Activated CD8-positive, alpha-beta memory T cell treated with anti-CD3 and anti-CD28 coated beads, Interleukin-2, amount 50 U/mL, for 4 hours (primary cell): ENCODE data around the gene TSSK6.

ENCODE experiments used
- DNase-seq: peaks from one replicate; pipeline ENCODE4 v3.0.0-alpha.2; 2020

Gene TSSK6

DNA sequence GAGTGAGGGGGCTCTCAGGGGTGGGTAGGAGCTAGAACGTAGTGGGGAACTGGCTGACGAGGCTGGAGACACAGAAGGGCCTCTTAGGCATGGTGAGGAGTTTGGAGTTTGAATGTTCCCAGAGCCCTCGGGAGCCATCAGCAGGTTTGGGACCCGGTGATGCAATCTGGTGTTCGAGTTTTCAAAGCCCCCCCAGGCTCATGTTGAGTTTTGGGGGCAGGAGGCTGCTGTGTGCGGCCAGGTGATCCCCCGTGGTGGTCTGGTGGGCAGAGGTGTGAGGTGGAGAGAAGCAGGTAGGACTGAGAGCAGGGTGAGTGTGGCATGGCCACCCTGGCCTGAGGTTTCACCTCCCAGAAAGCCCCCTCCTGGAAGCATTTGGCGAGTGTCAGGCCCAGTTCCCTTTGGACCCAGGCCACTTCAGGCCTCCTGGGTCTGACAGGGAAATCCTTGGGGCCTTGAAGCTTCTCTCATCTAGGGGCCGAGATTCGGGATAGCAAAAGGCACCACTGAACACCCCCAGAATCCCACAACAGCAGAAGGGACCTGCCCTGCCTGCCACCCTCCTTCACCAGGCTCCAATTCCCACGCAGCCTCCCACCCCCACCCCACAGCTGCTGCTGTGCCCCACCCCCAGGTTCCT, 14.6 kb upstream of the TSSK6 start:
- DNase-seq, result no peak

DNA sequence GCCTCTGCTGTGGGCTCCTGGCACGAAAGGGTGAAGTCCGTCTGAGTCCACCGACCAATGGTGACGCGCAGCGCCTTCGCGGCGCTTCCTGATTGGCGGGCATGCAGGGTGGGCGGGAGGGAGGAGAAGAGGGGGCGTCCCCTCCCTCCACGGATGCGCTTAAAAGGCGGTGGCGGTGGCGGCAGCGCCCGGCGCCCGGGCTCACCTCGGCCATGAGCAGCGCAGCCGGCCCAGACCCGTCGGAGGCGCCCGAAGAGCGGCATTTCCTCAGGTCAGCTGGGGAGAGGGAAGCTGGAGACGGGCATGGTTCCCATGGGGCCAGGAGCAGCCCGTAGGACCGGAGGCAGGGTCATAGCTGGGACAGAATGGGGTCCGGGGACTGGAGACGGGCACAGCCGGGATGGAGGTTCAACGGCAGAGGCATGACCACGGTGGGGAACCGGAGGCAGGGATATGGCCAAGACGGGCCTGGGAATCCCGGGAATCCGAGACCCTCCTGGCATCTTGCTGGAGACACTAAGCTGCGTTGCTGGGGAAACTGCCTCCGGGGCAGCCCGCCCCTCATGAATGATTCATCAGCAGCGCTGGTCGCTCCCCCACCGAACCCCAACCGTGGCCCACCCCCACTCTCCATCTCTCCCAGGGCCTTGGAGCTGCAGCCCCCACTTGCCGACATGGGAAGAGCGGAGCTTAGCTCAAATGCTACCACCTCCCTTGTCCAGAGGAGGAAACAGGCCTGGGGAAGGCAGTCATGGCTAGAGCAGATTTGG, 13.6 kb upstream of the TSSK6 start, which contains the start of gene YJEFN3:
TSS of gene YJEFN3 (plus strand) at position 191 of the 770 bp plus-strand sequence. CDS start at position 213, 22 bp downstream.
- DNase-seq, result no peak

DNA sequence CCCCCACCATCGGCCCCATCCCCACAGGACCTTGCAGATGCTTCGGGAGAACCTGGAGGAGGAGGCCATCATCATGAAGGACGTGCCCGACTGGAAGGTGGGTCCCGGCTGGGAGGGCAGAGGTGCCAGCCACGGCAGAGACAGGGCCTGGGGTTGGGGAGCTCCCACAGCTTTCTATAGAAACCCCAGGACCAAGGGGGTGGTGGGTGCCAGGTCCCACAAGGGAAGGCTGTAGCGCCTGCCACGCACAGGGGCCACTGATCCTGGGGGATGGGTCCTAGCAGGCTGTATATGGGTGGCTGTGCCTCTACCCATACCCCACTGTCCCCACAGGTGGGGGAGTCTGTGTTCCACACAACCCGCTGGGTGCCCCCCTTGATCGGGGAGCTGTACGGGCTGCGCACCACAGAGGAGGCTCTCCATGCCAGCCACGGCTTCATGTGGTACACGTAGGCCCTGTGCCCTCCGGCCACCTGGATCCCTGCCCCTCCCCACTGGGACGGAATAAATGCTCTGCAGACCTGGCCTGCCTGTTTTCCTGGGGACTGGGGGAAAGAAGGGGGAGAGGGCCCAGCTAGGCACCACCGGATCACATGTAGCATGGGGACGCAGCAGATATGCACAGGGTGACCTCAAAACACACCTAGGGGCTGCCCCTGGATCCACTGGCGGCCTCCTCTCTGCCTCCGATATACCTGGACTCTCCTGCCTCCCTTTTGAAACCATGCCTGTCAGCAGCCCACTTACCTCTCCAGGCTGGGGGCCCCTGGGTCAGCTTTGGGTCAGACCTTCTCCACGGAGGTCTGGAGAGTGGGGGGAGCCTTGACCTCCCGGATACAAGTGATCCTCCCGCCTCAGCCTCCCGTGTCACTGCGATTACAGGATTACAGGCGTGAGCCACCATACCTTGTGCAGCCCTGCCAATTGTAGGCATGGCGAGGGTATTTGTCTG, 12.6 kb upstream of the TSSK6 start:
- no peak for DNase-seq

DNA sequence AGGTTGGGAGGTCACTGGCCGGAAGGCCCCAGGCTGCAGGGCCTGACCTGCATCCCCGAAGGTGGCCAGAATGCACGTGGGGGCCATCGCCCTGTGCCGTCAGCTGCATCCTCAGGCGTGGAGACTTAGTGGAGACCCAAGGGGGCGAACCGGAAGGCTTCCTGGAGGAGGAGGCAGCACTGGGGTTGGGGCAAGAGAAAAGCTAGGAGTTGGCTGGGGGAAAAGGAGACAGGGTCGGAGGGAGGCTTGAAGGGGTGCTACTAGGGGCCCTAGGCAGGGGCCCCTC, 12.0 kb upstream of the TSSK6 start:
- no peak for DNase-seq

DNA sequence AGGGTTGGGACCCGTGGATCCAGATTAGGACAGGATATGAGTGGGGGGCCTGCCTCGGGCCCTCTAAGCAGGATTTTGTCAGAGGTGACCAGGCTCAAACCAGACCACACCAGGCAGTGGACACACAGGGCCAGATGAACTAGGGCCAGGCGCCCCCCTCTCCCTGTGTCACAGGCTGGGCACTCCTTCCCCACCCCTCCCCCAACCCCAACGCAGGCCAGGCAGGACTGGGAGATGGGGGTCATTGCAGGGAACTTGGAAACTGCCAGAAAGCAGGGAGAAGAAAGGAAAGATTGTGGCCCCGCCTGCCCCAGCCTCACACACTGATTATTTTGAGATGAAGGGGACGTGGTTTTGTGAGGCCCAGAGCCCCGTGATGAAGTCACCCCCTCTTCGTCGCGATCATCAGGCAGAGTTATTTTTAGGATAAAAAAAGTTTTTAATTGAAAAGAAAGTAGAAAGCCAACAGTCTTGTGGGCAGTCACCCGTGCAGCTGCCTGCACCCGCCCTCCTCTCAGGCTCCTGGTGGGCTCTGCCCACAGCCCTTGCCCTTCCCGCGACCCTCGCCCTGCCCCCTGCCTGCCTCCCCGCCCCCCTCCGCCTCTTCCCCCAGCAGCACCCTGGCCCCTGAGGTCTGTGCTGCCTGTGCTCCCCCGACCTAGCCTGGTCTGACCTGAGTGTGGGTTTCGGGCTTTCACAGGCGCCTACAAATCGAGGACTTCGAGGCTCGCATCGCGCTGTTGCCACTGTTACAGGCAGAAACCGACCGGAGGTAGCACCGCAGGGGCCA, 11.4 kb upstream of the TSSK6 start:
- DNase-seq, result no peak

DNA sequence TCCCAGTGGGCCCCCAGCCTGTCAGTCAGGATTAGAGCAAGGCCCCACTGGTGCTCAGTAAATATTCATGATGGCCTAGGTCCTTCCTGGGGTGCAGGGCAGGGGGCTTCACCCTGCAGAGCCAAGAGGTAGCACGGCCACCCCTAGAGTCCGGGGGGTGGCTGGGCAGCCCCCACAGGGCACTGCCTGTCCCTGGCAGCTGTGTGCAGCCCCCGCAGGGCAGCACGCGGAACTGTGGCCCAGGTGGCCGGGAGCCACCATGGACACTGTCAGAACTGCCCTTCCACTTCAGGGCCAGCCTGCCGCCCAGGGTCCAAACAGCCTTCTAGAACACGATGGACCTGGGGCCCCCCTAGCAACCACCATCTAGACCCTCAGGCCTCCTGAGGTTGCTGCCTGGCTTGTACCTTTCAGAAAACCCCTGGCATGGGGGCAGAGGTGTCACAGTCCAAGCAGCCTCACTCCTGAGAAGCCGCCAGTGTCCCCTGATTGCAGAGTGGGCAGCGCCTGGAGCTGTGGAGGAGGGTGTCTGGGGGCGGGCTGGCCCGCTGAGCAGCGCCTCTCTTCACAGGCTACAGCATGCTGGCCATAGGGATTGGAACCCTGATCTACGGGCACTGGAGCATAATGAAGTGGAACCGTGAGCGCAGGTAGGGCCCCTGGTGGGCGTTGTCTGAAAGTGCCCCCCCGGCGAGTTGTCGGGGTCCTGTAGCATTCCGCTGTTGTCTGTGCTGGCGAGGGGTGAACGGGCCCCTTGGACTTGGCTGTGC, 10.4 kb upstream of the TSSK6 start:
- DNase-seq, result no peak

DNA sequence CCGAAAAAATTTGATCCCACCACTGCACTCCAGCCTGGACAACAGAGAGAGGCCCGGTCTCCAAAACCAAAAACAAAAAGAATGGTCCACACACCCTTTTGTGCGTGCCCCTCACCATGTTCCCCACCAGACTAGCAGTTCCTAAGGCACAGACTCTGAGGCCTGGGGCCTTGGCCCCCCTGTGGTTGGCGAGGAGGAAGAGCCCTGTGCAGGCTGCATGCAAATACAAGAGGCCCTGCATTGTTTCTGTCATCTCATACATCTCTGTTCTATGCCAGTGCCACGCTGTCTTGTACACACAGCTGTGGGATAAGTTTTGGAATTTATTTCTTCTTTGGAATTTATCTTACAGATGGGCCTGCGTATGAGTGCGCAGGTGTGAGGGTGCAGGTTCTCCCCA, 8.7 kb upstream of the TSSK6 start:
- DNase-seq, result no peak

DNA sequence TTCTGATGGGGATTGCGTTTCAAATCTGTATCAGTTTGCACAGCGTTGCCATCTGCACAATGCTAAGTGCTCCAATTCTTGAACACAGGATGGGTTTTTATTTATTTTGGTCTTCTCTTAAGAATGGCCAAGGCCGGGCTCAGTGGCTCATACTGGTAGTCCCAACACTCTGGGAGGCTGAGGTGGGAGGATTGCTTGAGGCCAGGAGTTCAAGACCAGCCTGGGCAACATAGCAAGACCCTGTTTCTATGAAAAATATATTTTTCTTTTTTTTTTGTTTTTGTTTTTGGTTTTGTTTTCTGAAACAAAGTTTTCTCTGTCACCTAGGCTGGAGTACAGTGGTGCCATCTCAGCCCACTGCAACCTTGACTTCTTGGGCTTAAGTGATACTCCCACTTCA, 7.8 kb upstream of the TSSK6 start:
- DNase-seq, result no peak

DNA sequence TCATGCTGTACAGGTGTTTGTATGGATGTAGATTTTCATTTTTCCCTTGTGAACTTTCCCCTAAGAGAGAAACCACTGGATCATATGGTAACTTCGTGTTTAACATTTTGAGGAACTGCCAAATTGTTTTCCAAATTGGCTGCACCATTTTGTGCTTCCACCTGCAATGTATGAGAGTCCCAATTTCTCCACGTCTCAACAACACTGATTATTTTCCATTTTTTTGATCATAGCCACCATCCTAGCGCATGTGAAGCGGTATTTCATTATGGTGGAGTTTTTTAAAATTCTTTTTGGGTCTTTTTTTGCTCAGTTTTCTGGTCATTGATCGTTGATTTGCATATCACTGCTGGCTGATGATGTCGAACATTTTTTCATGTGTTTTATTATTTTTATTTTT, 5.6 kb upstream of the TSSK6 start:
- no peak for DNase-seq

DNA sequence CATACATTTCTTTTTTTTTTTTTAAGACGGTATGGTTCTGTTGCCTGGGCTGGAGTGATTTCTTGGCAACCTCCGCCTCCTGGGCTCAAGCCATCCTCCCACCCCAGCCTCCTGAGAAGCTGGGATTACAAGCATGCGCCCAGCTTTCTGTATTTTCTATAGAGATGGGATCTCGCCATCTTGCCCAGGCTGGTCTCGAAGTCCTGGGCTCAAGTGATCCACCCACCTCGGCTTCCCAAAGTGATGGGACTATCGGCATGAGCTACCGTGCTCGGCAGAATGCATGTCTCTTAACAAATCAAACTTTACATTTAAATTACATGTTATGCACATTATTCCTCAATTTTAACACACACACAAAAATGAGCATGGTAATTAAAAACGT, 1.9 kb upstream of the TSSK6 start:
- DNase-seq, result no peak

DNA sequence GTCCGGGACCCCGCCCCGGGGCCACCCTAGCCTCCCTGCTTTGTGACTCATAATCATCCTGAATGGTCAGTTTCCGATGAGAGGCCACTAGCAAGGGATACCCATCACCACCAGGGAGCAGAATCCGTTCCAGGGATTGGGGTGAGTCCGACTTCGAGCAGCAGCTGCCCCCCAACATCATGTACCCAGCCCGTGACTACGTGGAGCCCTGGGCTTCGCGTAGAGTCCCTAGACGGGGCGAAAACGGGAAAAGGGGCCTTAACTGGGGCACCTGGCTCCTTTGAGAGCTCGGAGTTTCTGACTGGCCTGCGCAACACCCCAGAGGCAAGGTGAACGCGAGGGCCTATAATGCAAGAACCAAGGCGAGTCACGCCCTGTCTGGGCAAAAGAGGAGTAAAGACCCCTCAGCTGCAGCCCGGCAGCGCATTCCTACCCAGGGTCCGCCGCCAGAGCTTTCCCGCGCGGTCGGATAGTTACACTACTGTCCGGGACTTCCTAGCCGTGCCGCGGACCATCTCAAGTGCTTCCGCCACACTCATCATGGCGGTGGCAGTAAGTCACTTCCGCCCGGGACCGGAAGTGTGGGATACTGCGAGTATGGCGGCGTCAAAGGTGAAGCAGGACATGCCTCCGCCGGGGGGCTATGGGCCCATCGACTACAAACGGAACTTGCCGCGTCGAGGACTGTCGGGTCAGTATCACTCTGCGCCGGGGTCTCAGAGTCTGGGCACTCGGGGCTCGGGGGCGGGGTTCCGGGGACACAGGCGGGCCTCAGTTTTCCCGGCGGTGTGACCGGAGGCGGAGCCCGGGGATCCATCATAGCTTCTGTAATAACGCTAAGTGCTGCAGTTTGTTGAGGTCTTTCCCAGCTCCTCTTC, 533 bp upstream of the TSSK6 start, which contains the start of gene NDUFA13:
TSS of gene NDUFA13 (plus strand) at position 584 of the 878 bp plus-strand sequence. CDS start at position 598, 14 bp downstream.
- DNase-seq, result peak; percentile 92

DNA sequence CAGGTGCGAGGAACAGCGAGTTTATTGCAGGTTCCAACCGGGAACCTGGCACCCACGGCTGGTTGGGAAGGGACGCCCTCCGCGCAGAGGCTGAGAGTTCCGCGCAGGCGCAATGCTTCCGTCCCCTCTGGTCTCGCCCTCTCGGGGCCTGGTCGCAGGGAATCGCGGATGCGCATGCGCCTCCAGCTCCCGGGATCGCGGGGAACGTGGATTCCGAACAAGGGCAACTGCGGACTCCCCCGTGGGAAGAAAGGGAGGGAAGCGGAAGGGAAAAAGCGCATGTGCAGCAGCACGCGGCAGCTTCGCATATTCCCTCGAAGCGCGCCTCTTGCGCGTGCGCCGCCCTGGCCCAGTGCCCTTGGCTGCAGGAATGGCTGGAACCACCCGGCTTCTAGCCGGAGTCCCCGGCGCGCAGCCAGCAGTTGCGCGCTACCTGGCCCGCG, 1.1 kb downstream of the TSSK6 start:
- DNase-seq, result no peak

DNA sequence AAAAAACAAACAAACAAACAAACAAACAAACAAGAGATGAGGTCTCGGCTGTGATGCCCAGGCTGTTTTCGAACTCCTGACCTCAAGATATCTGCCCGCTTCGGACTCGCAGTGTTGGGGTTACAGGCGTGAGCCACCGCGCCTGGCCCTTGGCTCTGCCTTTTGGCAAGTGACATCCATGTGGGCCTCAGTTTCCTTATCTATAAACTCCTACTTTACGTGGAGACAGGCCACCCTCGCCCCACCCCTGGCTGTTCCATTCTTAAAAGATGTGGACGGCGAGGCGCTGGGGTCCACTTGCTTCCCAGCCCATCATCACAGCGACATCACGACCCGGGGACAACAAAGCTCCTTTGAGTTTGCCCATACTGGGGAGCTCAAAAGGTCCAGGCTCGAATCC, 1.7 kb downstream of the TSSK6 start:
- no peak for DNase-seq

DNA sequence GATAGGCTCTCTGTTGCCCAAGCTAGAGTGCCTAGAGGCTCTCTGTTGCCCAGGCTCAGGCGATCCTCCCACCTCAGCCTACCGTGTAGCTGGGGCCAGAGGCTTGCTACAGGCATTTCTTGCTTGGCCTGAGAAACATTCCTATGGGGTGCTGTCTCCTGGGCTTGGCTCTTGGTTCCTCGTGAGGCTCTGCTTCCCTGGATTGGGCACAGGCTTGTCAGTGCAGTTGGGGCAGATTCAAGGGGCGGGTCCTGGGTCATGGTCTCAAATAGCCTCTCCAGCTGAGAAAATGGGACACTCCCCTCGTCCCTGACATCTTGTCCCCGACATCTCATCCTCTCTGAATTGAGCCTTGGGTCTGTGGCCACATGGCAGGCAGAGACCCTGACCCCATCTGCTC, 4.9 kb downstream of the TSSK6 start:
- DNase-seq, result no peak

DNA sequence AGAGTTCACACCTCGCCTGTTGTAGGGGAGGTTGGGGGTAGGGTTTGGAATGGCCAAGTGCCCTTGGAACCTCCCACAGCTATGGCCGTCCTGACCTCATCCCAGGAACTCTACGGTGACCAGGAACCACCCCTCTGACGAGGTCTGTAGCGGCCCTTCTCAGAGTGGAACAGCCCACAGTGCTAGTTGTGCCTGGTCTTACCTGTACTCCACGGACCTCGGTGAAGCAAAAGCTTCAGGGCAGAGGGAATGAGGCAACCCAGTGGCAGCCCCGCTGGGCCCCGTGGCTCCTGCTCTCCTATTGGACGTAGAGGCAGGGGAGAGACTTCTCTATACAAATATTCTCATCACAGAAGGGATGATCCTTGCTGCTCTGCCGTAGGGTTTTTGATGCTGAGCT, 7.1 kb downstream of the TSSK6 start:
- DNase-seq, result no peak

DNA sequence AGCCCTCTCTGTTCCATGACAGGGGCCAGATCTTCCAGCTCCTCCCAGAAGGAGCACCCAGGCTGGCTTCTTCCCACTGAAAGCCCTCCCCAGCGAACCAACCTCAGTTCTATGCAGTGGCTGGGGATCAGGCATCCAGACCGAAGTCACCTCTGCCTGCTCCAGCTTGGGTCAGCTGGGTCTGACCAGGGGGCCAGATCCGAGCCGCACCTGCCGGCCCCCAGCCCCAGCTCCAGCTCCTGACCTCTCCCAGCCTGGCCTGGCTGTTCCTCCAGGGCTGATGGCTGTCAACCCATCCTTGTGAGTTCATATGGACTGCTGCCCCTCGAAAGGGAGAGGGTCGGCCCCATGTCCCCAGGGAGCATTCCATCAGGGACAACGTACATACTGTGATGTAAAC, 8.0 kb downstream of the TSSK6 start:
- no peak for DNase-seq

DNA sequence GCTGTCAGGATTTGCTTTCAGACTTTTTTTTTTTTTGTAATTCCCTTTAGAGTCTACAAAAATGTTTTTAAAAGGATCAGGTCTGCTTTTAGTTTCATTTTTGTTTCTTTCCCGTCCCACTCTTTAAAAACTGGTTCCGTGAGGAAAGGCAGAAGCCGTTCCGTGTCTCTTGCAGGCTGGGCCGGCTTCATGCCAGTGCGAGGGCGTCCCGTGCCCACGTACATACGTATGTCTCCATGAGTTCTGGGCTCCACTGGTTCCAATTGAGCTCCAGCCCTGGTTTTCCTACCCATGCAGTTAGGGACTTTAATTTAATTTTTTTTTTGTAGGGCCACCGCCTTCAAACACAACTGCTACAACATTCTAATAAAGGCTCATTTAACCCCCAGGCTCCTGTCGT, 8.8 kb downstream of the TSSK6 start:
- no peak for DNase-seq

DNA sequence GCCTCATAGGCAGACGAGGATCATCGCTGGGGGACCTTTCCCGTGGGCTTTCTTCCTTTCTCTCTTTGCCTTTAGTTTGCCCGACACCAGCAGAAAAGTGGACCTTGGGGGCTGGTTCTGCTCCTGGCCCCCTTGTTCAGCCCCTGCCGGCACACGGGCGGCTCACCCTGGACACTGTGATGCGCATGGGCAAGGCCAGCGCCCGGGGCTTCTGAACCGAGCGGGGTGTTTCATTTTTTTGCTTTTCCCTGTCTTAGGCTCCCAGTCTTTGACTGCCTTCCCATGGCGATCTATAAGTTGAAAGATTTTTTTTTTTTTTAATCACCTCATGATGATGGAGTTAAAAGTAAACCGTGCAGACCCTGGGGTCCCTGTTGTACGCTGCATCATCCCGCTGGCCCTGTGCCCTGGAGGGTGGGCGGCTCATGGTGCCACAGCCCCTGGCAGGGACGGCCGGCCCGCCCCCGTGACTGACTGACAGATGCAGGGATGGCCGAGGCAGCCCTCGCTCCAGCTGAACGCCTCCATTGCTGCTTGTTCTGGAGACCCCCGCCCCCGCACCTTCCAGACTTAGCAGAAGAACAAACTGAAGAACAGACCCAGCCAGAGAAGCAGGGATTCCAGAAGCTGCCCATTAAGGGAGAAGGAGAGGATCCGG, 9.6 kb downstream of the TSSK6 start:
- no peak for DNase-seq

DNA sequence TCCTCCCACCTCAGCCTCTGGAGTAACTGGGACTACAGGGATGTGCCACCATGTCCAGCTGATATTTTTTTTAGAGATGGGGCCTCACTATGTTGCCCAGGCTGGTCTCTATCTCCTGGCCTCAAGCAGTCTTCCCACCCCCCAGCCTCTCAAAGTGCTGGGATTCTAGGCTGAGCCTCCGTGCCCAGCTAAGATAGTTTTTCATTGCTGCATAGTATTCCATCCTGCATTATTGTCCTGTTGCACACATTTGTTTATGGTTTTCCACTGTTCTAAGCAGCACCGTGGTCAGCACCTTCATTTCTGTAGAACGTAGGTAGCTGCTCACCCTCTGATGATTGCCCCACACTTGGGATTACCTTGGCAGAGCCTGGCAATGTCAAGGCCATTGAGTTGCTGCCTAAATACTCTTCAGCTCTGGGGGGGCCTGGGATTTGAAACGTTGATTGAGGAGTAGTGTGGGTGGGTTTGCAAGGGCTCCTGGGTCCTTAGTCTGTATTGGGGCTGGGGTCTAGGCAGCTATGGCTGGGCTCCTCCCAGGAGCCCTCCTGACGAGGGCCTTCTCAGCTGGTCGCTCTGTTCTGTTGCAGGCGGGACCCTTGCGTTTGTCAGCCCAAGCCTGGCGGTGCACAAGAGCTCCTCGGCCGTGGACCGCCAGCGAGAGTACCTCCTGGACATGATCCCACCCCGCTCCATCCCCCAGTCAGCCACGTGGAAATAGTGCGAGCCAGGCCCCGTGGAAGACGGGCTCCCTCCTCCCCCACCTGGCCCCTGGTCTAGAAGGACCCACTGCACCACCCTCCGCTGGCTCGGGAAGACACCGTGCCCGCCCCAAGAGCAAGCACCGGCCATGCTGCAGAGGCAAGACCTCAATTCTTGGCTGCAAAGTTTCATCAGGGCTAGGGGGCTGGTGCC, 10.3 kb downstream of the TSSK6 start:
- no peak for DNase-seq
